Hematopoietic multipotent progenitor cell treated with erythropoietin and hydrocortisone succinate and interleukin-3 and kit ligand, for 15 days (in vitro differentiated cells): ENCODE data around the gene SPTBN5.

ENCODE experiments used
- DNase-seq: peaks from one replicate; pipeline ENCODE4 v3.0.0-alpha.2; 2015; ENCODE audit warnings: low spot score

The SPTBN5 gene

DNA sequence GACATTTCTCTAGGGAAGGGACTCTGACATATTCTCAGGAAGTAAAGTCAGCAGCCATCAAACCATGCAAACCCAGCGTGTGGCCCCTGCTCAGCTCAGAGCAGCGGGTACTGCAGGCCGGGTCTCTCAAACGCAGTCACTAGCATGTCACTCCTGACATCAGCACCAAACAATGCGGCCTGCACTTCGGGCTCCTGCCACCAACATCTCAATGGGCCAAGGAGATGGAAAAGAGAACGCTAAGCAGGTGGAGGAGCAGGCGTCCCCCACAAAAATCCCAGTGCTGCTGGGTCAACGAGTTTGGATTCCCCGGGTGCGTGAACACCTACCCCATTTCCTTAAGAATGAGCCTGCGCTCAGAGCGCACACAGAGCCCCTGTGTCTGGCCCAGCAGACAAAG lies 9.9 kb upstream of the SPTBN5 start:
- no peak for DNase-seq

DNA sequence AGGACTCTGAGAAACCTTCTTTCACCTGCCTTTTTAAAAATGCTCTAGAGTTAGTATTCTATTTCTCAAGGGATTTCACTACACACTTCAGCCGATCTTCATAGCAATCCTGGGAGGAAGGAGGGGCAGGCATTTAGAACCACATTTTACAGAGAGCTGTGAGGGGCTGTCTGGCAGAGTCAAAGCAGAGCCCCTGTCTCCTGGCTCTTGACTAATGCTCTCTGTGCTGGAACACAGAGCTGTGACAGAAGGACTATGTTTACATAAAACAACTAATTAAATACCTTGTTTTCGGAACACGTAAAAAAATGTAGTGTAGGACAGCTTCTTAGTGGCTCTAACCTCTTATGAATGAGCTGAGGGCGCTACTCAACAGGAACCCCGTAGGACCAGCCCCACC lies 7.6 kb upstream of the SPTBN5 start:
- no peak for DNase-seq

GRCh38 chr15:41900526-41901380 lies 6.9 kb upstream of the SPTBN5 start:
- no peak for DNase-seq

DNA sequence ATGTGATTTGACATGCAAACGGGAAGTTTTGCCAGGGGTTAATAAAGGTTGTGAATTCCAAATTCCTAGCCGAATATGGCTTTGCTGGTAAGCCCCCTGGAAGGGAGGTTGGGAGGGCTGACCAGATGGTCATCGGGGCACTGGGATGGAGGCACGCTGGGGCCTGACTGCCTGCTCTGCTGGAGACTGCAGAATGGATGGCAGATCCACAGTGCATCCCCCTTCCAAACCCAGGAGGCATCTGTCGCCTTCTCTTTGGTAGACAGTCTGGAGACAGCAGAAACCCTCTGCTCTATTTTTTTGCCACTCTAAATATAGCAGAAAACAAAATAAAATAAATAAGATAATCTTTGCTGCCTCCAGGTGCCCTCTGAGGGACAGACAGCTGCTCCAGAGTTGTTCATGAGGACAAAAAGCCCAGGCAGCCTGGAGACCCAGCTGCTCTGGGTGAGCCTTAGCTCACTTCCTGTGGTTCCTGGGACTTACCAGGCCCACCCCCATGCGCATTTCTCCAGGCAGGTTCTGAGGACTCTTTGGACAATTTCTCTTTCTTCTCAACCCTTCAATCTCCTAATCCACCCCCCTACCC lies 6.1 kb upstream of the SPTBN5 start:
- DNase-seq: no peak

DNA sequence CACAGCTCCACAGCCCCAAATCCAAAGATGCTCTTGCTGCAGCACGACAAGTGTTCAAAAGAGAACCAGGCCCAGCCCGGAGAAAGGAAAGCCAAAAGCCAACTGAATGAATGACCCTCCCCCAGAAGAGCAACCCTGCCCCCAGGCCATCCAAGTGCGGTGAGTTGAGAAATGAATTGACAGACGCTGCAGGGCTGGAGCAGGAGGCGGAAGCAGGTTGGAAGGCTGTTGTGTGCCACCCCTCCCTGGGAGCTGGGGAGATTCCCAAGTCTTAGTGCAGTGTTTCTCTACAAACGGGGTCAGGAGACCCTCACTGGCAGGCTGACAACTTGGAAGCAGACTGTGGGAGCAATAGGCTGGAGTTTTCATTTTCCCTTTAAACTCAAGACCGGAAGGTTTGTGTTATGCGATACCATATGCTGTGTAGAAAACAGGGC lies 3.5 kb upstream of the SPTBN5 start:
- DNase-seq: no peak

DNA sequence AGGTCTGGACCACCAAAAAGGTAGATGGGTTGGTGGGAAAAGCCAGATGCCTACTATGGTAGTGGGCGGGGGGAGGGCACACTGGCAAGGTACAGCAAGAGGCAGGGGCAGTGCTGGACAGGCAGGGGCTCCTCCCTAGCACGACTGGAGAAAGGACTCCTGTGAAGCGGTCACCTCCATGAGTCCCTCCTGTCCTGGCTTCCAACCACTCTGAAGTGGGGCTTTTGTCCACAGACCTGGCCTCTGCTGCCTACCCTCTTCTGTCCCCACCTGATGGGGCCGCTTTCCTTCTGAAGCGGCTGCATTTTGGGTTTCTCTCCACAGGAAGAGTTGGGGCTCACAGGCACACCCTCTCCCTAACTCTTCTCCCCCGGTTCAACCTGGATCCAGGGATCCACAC lies 2.7 kb upstream of the SPTBN5 start:
- no peak for DNase-seq

- no peak for DNase-seq
These were observed 2.1 kb upstream of the SPTBN5 start for GRCh38 chr15:41895957-41896356.

- DNase-seq: no peak
These were observed 1.6 kb upstream of the SPTBN5 start for GRCh38 chr15:41895491-41895890.

DNA sequence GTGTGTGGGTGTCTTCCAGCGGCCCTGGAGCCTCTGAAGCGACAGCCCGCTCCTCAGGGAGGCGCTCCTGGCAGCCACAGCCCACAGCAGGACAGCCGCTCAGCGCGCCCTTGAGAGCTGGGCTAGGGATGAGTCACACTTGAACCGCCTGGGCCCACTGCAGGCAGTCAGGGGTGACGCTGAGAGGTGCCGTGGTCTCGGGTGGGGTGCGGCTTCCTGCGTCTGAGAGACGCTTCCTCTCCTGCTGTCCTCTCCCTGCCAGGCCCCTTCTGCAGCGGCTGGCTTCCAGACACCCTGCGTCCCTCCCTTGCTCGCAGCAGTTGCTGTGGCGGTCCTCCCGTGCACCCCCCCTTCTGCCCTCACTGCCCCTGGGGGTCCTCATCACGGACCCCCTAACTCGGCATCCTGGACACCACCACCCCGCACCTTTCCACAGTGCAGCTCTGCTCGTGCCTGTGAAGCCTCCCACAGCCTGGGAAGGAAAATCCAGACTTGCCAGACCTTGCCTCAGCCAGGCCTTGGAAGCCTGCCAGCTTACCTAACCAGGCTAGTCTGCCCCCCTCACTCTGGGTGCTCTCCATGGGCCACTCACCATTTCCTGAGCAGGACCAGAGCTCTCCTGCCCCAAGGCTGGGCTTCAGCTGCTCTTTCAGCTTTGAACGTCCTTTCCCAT lies 1.1 kb upstream of the SPTBN5 start:
- no peak for DNase-seq

GRCh38 chr15:41894251-41894790 lies 468 bp upstream of the SPTBN5 start:
- no peak for DNase-seq

DNA sequence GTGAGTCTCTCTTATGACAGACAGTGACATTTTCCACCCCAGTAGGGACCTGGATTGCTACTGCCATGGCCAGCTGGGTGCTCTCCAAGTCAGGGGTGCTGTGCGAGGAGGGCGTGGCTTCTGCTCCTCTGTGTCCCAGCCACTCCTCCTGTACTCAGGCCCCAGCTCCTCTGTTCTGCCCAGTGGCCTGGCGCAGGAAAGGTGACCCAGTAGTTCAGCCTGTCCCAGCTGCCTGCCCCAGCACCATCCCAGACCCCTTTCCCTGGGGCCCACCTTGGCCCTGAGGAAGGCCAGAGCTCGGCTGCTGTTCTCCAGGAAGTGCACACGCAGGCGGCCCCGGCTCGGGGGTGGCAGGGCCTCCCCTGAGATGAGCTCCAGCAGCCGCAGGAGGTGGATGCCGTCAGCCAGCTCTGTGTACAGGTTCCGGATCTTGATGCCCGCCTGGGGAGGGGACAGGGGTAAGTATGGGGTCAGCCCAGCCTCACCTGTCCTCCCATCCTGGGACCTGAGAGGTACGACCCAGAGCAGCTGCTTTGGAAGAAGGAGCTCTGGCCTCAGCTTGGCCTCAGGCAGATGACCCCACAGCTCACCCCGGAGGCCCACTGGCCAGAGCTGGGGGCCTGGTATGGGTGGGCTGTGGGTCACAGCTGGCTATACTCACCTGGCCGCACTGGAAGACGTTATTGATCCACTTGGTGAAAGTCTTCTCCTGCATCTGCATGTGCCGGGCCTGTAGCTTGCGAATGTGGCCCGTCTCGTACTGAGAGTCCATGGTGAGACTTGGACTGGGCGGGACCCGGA lies 1.0 kb downstream of the SPTBN5 start:
- no peak for DNase-seq

DNA sequence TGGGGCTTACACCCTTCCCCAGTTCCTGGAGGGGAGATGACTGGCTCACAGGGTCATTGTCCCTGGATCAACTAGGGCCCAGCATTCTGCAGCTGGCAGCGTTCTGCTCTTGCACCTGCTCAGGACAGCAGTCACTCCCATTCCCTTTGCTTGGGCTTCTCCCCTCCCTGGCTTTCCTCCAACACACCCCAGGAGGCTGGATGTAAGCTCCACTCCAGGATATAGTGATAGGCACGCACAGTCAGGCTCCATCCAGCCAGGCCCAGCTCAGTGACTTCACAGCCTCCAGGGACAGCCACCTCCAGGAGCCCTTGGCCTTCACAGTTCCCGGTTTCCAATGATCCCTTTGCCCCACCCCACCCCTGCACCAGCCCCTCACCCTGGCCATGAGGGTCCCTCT lies 1.9 kb downstream of the SPTBN5 start:
- no peak for DNase-seq

DNA sequence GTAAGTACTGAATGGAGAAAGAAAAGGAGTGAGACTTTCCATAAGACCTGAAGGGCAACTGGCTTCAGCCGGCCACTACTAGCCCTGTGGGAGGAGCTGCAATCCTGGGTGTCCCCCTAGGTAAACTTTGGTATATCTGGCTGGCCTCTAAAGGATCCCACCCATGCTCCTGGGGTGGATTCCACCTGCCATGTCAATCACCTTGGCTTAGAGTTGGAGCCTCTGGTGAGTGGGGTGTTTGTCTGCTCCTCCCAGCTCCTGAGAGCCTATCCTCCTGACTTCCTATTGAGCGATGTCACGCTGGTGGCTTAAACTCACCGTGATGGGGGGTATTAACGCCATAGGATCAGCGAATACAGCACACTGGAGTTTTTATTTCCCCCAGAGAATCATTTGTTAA lies 2.6 kb downstream of the SPTBN5 start:
- no peak for DNase-seq

DNA sequence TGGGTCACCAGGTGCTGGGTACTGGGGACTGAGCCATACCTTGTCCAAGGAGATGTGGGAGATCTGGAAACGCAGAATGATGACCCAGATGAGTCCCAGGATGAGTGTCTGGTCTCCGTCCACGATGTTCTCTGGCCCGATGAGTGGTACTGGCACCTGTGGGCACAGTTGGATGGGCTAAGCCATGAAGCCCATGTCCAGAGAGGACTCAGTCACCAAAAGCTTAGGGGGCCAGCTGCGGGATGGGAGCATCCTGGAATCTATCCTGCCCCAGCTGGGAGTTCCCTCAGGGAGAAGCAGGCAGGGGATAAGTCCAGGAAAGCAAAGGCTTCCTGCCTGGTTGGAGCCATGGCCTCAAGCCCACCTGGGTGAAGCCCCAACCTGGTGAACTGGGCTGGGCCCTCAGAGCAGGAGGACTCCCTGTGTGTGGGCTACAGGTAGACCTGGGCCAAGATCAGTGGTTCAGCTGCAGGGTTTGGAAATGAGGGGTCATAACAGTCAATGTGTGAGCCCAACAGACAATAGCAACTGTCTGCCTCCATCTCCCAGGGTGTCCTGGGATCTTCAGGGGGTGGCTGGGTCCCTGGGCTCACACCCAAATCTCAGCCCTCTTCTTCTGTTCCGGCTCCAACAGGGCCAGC lies 3.7 kb downstream of the SPTBN5 start:
- no peak for DNase-seq

- no peak for DNase-seq
These were observed 5.1 kb downstream of the SPTBN5 start for GRCh38 chr15:41888662-41889253.

- DNase-seq: no peak
These were observed 6.0 kb downstream of the SPTBN5 start for GRCh38 chr15:41887893-41888292.

GRCh38 chr15:41887161-41887560 lies 6.7 kb downstream of the SPTBN5 start:
- no peak for DNase-seq

- DNase-seq: no peak
These were observed 7.1 kb downstream of the SPTBN5 start for GRCh38 chr15:41886741-41887140.

DNA sequence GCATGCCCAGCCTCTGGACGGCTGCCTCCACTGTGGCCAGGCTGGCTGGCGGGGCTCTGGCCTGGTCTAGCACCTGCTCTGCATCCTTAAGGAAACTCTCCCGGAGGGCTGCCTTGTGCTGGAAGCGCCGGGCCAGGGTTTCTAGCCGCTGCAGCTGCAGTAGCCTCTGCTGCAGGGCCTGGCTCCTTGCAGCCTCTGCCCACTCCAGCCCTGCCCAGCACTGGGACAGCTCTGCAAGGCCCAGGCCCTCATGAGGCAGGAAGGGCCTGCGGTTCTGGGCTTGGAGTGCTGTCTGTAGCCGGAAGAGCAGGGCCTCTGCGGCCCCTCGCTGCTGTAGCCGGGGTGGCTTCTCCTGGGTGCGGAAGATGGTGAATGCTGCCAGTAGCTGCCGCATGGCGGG lies 8.0 kb downstream of the SPTBN5 start:
- DNase-seq: no peak

GRCh38 chr15:41885321-41885720 lies 8.5 kb downstream of the SPTBN5 start:
- no peak for DNase-seq

- no peak for DNase-seq
These were observed 9.4 kb downstream of the SPTBN5 start for GRCh38 chr15:41884458-41884857.
